ENCODE data around the gene AADAT. TPM values are rescaled to one million over a fixed set of nuclear protein-coding genes. Genes with fewer than 3 reads are reported as not detected.

The AADAT gene
- total and polyA plus RNA-seq, 2 donors from 2014 or later, result 2.6 to 4.6 TPM

DNA sequence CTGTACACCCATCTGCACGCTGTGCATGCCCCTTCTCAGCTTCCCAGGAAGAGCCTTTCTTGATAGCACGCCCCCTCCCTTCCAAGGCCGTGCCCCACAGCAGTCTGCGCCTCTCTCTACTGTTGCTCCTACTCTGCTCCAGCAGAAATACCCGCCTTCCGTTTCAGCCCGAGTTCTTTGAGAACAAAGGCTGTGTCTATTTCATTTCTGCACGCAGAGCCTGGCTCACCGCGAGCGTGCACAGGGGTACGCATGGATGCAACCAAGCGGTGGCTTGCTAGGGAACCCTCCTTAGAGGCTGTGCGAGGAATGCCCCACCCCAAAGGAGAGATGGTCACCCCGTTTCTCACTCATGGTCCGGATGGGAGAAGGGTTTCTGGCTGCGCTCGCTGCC is 485 bp downstream of the AADAT start:
- Histone ChIP-seq H3K27ac (ENCODE audit: low read depth in 2 of 2, low read length in 2 of 2) (no peak overlapping the region), H3K4me3 (ENCODE audit: low read length in 3 of 3) (peak overlapping the region; percentile 80 to 89 (median 87)), H3K9ac (ENCODE audit: low read length in 3 of 3) (peak overlapping the region; percentile 16 to 87 (median 22)), H3K9me3 (ENCODE audit: control insufficient read depth in 2 of 3, insufficient read depth in 1 of 3, low read length in 3 of 3) (no peaks in the 10 kb centered on the region), H3K27me3 (ENCODE audit: control insufficient read depth, insufficient read depth, low read length) (no peaks in the 10 kb centered on the region), H3K4me1 (ENCODE audit: control insufficient read depth in 2 of 3, insufficient read depth in 2 of 3, low read depth in 1 of 3, low read length in 3 of 3) (peaks cover 0 to 7% (median 6%) of the 10 kb centered on the region in 3 donors), H3K36me3 (ENCODE audit: control insufficient read depth in 2 of 3, insufficient read depth in 3 of 3, low read length in 3 of 3) (peaks cover 0 to 3% (median 0%) of the 10 kb centered on the region in 3 donors)
- FAIRE-seq (no peak), DNase-seq (peak in 4 of 5 donors; percentile 66 to 76 (median 74))
- intact Hi-C loops (cut with DNase I), result no loop called here
- TF ChIP-seq, protein P1, sequence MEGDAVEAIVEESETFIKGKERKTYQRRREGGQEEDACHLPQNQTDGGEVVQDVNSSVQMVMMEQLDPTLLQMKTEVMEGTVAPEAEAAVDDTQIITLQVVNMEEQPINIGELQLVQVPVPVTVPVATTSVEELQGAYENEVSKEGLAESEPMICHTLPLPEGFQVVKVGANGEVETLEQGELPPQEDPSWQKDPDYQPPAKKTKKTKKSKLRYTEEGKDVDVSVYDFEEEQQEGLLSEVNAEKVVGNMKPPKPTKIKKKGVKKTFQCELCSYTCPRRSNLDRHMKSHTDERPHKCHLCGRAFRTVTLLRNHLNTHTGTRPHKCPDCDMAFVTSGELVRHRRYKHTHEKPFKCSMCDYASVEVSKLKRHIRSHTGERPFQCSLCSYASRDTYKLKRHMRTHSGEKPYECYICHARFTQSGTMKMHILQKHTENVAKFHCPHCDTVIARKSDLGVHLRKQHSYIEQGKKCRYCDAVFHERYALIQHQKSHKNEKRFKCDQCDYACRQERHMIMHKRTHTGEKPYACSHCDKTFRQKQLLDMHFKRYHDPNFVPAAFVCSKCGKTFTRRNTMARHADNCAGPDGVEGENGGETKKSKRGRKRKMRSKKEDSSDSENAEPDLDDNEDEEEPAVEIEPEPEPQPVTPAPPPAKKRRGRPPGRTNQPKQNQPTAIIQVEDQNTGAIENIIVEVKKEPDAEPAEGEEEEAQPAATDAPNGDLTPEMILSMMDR (IDR thresholded peaks at IDR 0.05; ENCODE audit: borderline replicate concordance, extremely low read depth, insufficient read depth), result no peak

DNA sequence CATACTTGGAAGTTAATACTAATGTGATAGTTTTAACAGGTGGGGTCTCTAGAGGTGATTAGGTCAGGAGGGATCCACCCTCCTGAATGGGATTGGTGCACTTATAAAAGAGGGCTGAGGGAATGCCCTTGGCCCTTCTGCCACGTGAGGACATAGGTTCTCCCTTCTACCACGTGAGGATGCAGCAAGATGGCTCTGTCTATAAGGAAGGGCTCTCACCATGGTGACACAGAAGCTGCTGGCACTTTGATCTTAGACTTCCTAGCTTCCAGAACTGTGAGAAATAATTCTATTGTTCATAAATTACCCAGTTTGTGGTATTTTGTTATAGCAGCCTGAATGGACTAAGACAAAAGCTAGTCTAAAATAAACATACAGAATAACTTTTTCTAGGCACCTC is 1.0 kb downstream of the AADAT start:
- peak overlapping the region in 1 of 3 donors; percentile 87 for H3K9ac ChIP-seq (ENCODE audit: low read length in 3 of 3)
- no peak for FAIRE-seq

DNA sequence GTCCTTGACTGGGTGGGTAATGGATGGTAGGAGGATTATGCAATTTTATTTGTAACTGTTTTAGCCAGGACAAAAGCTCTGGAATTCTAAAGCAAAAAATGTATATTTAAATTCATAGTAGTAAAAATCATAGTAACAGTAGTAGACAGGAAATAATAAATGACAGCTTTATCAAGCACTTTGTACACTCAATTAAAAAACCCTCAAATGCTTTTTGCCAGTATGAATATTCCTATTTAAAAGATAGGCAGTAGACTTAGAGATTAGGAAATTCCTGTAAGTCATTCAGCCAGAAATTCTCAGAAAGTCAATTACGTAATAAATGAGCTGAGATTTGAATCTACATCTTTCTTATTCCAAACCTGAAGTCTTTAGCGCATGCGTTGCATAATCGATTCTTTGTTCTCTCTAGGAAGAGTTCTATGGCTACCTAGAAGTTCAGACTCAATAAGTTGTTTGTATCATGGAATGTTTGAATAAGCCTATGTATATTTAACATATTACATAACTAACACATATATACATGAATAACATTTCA is 2.5 kb downstream of the AADAT start:
- peaks cover 0 to 3% (median 0%) of the 10 kb centered on the region in 3 donors for H3K36me3 ChIP-seq (ENCODE audit: control insufficient read depth in 2 of 3, insufficient read depth in 3 of 3, low read length in 3 of 3)
- DNase-seq, result no peak
- peaks cover 0 to 7% (median 6%) of the 10 kb centered on the region in 3 donors for H3K4me1 ChIP-seq (ENCODE audit: control insufficient read depth in 2 of 3, insufficient read depth in 2 of 3, low read depth in 1 of 3, low read length in 3 of 3)
- H3K27me3 ChIP-seq (ENCODE audit: control insufficient read depth, insufficient read depth, low read length), result no peaks in the 10 kb centered on the region
- H3K27ac ChIP-seq (ENCODE audit: low read depth in 2 of 2, low read length in 2 of 2), result no peak overlapping the region
- TF ChIP-seq, protein P1 (IDR thresholded peaks at IDR 0.05; ENCODE audit: borderline replicate concordance, extremely low read depth, insufficient read depth), result no peak
- intact Hi-C loops (cut with DNase I), result no loop called here
- FAIRE-seq, result no peak
- H3K9me3 ChIP-seq (ENCODE audit: control insufficient read depth in 2 of 3, insufficient read depth in 1 of 3, low read length in 3 of 3), result no peaks in the 10 kb centered on the region
- H3K9ac ChIP-seq (ENCODE audit: low read length in 3 of 3), result no peak overlapping the region
- no peak overlapping the region for H3K4me3 ChIP-seq (ENCODE audit: low read length in 3 of 3)

More for the DNA sequence above, 1.0 kb downstream of the AADAT start:
- H3K4me3 ChIP-seq (ENCODE audit: low read length in 3 of 3), result peak overlapping the region; percentile 80 to 89 (median 87)
- intact Hi-C loops (cut with DNase I), result no loop called here
- TF ChIP-seq, protein P1 (IDR thresholded peaks at IDR 0.05; ENCODE audit: borderline replicate concordance, extremely low read depth, insufficient read depth), result no peak
- peak in 1 of 5 donors; percentile 13 for DNase-seq
- no peaks in the 10 kb centered on the region for H3K27me3 ChIP-seq (ENCODE audit: control insufficient read depth, insufficient read depth, low read length)
- no peak overlapping the region for H3K27ac ChIP-seq (ENCODE audit: low read depth in 2 of 2, low read length in 2 of 2)
- H3K4me1 ChIP-seq (ENCODE audit: control insufficient read depth in 2 of 3, insufficient read depth in 2 of 3, low read depth in 1 of 3, low read length in 3 of 3), result peaks cover 0 to 7% (median 6%) of the 10 kb centered on the region in 3 donors
- peaks cover 0 to 3% (median 0%) of the 10 kb centered on the region in 3 donors for H3K36me3 ChIP-seq (ENCODE audit: control insufficient read depth in 2 of 3, insufficient read depth in 3 of 3, low read length in 3 of 3)
- no peaks in the 10 kb centered on the region for H3K9me3 ChIP-seq (ENCODE audit: control insufficient read depth in 2 of 3, insufficient read depth in 1 of 3, low read length in 3 of 3)
